HG03060 (cell line): ENCODE results near the gene ANKRD27.
A peak's percentile ranks its signal among the peaks of the same experiment; 100 is the strongest.
"Not testable (repeated sequence)": the region's sequence is repeated elsewhere in the genome, so short reads cannot be mapped to it uniquely, and the experiment has no call there.

Experiments used
- ATAC-seq: cut with Tn5 transposase; IDR thresholded peaks from one replicate; pipeline ENCODE4 v1.9.1; 2021; ENCODE audit warnings: low read depth, moderate number of reproducible peaks; ENCODE audit not compliant: unreplicated experiment

The ANKRD27 gene

DNA sequence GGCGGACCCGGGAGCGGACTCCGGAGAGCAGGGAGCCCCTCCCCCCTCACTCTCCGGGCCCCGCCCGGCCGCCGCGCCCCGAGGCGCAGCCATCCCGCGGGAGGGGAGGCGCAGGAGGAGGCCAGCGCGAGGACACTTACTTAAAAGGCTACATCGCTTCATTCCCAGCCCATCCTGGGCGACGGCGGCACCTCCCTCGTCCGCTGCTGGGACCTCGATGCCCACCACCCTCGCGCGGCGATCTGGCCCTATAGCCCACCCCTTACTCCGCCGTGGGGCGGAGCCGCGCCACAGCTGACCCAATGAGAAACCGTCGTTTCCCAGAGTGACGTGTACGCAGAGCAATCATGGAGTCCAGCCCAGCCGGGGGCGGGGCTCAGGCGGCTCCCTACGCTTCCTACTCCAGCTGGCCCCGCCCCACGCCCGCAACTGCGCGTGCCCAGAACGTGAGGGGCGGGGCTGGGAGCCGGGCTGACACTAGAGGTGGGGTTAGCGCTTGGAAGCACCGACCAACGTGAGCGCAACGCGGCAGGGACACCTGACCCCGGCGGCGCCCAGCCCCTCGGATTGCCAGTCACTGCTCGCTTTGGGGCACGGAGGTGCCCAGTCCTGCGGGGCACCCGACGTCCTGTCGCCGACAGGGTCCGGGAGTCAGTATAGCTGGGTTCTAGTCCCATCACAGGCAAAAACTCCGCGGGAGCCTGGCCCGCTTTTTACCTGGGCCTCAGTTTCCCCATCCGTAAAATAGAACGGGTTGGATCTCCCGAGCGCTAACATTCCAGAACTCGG is at the start of gene ANKRD27:
Gene ANKRD27 (minus strand): TSS at position 250 of the 789 bp plus-strand sequence. CDS start 16,165 bp downstream, outside the sequence.
- peak; percentile 95 for ATAC-seq

DNA sequence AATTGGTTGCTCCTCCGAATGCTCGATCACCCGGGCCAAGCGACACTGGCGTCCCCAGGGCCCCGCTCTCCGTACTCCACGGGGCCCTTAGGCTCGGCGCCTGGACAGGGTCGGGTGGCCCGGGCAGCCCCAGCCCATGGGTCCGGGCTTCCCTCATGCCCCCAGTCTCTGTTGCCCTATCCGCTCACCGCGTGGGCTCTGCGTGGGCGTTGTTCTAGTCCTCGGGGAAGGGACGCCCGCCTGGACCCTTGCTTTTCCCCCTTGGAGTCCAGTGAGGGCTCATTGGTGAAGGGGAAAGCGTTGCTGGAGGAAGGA is 45.9 kb upstream of the ANKRD27 start:
- ATAC-seq: no peak

DNA sequence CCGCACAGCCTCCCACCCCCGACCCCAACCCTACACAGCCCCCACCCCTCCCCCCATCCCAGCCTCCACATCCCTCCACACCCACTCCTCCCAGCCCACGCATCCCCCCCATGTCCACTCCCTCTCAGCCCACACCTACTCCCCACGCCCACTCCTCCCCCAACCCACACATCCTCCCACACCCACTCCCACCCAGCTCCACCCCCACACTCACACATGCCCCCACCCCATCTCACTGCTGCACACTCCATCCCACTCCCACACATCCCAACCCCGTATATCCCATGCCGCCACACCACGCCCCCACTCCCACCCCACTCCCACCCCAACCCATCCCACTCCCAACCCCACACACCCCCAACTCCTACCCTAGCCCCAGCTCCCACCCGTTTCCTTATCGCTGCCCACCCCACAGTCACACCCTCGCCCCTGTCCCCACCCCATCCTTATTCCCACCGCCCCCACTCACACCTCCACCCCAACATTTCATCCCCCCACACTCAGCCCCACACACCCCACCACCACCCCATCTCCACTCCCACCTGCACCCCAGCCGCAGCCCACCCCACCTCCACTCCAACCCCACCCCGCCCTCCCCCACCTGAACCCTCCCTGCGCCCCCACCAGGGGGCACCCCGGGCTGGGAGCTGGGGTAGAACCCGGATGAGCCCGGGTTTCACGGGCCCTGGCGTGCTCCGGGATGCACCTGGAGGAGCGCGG is 45.4 kb upstream of the ANKRD27 start:
- no peak for ATAC-seq

DNA sequence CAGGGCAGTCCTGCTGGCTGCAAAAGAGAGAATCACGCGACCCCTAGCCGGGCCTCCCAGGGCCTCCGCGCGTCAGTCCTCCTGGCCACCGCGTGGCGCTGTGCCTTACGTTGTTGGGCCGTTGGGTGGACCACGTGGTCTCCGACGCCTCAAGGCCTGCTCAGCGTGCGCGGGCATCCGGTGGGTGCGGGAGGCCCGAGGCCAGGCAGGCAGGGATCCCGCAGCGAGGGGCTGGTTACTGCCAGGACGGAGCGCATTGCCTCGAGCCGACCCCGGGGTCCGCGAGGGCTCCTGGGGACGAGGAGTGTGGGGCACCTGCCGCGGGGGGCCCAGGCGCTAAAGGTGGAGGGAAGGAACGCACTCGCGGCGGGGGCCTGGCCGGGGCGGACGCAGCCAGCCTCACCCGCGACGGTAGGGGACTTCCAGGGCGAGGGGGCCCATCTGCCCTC is 44.7 kb upstream of the ANKRD27 start, which contains the start of gene TDRD12:
Gene TDRD12 (plus strand): TSS at position 157 of the 449 bp plus-strand sequence. CDS start 306 bp downstream, outside the sequence.
- ATAC-seq: no peak

DNA sequence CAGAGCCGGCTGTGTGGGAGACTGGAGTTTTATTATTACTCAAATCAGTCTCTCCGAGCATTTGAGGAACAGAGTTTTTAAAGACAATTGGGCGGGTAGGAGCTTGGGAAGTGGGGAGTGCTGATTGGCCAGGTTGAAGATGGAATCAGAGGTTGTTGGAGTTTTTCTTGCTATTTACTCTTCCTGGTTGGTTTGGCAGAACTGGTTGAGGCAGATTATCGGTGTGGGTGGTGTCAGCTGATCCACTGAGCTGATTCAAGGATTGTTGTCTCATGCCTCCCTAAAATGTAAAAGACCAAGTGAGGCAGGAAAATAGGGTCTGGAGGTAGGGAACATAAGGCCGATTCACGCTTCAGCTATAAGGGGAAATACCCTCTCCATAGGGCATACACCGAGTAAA is 43.3 kb upstream of the ANKRD27 start:
- ATAC-seq: no peak

DNA sequence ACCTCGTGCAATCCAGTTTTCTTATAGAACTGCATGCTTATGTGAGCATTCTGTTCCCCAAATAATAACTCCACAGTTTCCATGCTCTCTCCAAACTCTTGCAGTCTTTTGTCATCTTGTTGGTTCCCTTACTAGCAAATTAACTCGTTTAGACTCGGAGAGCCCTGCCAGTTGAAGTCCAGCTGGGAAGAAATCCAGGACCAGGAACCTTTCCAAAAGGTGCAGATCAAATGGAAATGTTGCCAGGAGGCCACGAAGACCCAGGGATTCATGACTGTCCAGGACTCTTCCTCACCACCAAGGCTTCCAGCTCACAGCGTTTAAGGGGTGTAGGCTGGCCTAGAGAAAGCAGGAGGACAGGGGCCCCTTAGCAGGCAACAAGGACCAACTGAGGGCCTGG is 42.5 kb upstream of the ANKRD27 start:
- ATAC-seq: no peak

DNA sequence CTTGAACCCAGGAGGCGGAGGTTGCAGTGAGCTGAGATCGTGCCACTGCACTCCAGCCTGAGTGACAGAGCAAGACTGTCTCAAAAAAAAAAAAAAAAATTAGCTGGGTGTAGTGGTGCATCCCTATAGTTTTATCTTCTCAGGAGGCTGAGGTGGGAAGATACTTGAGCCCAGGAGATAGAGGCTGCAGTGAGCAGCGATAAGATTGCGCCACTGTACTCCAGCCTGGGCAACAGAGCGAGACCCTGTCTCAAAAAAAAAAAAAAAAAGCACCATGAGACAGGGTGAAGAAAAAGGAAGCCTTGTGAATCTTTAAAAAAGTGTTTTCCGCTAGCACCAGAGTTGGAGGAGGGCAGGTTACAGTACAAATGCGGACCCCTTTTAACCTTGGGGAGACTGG is 41.2 kb upstream of the ANKRD27 start:
- not testable (repeated sequence) for ATAC-seq

DNA sequence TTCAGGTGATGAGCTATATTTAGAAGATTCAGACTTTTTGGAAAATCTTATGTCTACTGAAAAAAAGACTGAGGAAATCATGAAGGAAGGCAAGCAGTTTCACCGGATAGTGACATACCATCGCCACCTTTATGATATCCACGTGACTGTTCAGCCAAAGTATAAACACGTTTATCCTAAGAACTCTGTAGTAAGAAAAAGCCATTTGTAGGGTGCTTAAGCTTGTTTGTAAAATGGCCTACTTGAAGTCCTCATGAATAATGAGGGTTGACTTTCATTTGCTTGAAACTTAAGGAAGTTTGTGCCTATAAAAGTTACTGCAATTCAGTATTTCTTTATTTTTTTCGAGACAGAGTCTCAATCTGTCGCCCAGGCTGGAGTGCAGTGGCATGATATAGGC is 36.8 kb upstream of the ANKRD27 start:
- no peak for ATAC-seq

DNA sequence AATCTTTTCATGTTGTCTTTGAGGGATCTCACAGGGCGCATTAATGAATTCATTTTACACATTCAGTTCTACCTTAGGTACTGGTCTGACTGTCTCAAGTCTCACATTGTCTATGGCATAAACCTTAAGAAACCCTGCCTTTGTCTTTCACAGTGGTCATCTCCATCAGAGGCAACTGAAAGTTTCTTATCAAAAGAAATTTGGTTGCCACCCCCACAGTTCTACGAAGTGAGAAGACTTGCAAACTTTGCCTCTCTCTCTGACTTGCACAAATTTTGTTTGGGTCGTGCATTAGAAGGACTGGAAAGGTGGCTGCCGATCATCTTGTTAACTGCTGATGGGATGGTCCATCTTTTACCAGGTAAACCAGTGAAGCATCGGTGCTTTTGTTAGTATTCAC is 34.1 kb upstream of the ANKRD27 start:
- no peak for ATAC-seq

DNA sequence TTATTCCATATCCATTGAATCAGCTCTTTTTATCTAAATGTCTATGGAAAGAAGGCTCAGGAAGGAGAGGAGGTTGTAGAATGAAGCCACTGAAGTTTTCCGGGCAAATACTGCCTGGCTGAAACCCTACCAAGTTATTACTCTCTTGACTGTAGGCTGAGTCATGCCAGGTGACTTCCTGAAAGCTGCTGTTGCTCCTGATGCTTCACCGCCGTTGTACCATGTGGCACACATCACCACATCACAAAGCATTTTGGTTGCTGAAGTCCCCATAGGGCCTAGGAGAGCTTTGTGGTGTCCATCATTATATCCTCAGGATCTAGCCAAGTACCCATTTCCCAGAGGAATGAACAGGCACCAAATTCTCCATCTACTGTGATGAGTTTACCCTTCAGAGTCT is 33.5 kb upstream of the ANKRD27 start:
- ATAC-seq: no peak

DNA sequence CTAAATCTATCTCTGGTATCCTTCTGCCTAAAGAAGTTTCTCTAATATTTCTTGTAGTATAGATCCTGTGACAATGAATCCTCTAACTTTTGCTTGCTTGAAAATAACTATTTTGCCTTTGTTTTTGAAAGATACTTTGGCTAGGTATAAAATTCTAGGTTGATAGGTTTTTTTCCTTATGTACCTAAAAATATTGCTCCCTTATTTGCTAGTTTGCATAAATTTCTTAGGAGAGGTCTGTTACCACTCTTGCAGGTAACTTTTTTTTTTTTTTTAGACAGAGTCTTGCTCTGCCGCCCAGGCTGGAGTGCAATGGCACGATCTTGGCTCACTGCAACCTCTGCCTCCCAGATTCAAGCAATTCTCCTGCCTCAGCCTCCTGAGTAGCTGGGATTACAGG is 29.0 kb upstream of the ANKRD27 start:
- ATAC-seq: not testable (repeated sequence)

DNA sequence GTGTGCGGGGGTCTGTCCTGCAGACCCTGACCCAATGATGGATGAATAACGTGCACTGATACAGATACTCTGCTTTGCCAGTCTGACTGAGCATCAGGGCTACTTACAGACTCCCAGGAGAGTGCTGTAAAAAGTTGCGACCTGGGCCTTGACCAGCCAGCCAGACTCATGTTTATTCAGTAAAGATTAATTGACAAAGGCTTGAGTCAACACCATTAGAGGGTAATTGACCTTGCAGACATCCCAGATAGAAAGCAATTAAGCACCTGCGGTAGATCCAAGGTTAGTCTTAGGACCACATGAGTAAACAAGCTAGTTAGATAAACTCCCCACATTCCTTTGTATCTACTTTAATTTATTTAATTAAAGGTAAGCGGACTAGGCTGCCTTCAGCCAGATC is 27.0 kb upstream of the ANKRD27 start:
- ATAC-seq: no peak

DNA sequence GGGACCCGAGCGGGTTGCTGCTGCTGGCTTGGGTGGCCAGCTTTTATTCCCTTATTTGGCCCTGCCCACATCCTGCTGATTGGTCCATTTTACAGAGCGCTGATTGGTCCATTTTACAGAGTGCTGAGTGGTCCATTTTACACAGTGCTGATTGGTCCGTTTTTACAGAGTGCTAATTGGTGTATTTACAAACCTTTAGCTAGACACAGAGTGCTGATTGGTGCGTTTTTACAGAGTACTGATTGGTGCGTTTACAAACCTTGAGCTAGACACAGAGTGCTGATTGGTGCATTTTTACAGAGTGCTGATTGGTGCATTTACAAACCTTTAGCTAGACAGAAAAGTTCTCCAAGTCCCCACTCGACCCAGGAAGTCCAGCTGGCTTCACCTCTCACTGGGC is 25.1 kb upstream of the ANKRD27 start:
- ATAC-seq: not testable (repeated sequence)

DNA sequence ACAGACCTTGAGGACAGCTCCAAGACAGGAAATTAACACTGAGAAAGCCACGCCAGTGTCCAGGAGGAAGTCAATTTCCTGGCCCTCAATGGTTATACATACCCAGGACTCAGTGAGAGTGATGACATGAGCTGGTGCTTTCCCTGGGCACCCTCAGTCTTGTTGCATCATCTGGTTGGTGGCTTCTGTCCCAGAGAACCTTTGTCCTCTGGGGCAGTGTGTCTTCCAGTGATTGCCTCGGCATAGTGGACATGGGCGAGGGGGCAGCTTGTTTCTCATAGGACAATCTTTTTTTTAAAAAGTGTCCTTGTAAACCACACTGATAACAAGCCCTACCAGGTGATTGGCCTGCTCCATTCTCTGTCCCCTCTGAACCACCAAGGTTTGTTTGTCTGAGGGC is 21.8 kb upstream of the ANKRD27 start:
- not testable (repeated sequence) for ATAC-seq

DNA sequence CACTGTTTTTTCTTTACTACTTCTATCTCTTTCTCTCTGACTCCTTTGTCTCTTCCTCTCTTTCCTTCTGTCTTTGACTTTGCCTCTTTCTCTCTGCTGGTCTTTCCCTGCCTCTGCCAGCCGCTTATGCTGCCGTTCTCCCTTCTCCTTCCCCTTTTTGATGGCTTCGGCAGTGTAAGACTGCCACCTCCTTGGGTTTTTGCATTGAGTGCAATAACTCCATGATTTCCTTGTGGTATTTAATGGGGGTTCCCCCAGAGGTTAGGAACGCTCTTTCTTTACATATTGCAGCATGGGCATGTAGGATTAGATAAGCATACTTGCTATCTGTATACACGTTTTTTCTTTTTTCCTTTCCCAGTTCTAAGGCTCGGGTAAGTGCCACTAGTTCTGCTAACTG is 20.5 kb upstream of the ANKRD27 start:
- not testable (repeated sequence) for ATAC-seq

DNA sequence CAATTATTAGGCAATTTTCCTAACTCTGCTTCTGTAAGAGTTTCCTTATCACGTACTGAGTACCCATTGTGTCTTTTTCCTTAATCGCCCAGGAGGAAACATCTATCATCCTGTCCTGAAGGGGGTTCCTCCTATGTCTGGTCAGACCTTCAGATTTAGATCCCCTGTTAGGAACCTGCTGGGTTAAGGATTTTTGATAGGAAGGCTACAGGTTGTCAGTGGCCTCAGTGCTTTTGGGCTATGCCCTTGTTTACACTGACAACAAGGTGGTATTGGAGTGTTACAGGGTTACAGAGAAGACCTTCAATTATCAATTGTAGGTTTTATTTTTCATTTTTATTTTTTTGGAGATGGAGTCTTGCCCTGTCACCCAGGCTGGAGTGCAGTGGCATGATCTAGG is 19.9 kb upstream of the ANKRD27 start:
- not testable (repeated sequence) for ATAC-seq

DNA sequence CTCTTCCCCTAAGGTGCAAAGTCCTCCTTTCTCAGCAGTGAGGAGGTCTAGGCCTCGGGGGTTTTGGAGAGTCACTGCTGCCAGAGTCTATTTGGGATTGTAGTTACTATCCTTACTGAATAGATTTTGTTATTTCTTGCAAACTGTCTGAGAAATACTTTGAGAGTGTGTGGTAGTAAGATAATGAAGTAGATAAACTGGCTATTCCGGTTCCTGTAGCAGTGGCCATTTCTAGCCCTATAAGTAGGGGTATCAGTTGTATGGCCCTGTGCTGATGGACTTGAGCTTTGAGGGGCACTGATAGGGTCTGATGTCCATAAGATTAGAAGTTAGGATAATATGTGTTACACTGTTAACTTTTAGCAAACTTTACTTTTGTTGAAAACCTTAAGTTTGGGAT is 19.3 kb upstream of the ANKRD27 start:
- ATAC-seq: not testable (repeated sequence)

DNA sequence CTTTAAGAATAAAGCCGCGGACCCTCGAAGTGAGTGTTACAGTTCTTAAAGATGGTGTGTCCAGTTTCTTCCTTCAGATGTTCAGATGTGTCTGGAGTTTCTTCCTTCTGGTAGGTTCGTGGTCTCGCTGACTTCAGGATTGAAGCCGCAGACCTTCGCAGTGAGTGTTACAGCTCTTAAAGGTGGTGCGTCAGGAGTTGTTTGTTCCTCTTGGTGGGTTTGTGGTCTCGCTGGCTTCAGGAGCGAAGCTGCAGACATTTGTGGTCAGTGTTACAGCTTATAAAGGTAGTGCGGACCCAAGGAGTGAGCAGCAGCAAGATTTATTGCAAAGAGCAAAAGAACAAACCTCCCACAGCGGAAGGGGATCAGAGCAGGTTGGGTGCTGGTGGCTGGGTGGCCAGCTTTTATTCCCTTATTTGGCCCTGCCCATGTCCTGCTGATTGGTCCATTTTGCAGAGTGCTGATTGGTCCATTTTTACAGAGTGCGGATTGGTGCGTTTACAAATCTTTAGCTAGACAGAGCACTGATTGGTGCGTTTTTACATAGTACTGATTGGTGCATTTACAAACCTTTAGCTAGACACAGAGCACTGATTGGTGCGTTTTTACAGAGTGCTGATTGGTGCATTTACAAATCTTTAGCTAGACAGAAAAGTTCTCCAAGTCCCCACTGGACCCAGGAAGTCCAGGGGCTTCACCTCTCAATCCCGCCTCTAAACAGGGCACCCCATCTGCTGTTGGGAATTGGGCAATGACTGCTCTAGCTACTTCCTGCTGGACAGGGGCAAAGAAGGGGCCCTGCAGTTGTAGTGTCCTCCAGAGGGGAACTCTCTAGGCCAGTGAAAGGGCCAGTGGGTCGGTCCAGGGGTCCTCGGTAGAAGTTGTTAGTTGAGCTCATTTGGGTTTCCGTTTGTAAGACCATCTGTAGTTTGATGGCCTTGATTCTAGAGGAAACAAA is 18.4 kb upstream of the ANKRD27 start:
- ATAC-seq: not testable (repeated sequence)

DNA sequence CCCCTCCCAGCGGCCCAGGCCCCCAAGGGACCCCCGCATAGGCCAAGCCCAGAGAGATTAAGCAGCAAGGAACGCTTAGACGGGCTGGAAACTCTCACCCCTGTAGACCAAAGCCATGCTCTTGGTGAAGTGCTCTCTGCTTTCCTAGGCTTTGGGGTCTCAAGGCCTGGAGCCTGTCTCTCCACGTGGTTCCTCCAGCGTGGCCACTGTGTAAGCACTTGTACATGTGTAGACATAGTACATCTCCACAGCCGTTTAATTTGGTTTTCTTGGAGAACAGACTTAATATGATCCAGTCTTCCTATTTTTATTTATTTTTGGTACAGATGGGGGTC is 17.7 kb upstream of the ANKRD27 start:
- no peak for ATAC-seq

DNA sequence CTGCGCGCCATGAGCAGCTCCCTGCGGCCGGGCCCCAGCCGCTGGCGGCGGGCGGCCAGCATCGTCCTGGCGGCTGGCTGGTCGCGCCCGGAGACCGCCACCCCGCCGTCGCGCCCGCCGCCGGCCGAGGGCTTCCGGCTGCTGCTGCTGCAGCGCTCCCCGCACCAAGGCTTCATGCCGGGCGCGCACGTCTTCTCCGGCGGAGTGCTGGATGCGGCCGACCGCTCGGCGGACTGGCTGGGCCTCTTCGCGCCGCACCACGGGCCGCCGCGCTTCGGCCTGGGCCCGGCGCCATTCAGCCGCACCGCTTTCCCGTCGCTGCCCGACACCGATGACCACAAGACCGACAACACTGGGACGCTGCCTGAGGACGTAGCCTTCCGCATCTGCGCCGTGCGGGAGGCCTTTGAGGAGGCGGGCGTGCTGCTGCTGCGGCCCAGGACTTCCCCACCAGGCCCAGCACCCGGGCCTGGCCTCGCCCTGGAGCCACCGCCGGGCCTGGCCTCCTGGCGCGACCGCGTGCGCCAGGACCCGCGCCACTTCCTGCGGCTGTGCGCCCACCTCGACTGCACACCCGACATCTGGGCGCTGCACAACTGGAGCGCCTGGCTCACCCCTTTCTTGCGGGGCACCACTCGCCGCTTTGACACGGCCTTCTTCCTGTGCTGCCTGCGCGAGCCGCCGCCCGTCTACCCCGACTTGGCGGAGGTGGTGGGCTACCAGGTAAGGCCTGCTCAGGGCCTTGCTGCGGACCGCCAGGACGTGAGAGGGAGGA is 17.2 kb upstream of the ANKRD27 start:
- ATAC-seq: peak; percentile 15
